GDM1 (cell line): ENCODE data around the gene FAM222A.
"Not testable (repeated sequence)": the region's sequence is repeated elsewhere in the genome, so short reads cannot be mapped to it uniquely, and the experiment has no call there.

ENCODE experiments used
- DNase-seq: peaks from one replicate; lab custom pipeline; 2025; lab: John Stamatoyannopoulos, UW

Gene FAM222A

DNA sequence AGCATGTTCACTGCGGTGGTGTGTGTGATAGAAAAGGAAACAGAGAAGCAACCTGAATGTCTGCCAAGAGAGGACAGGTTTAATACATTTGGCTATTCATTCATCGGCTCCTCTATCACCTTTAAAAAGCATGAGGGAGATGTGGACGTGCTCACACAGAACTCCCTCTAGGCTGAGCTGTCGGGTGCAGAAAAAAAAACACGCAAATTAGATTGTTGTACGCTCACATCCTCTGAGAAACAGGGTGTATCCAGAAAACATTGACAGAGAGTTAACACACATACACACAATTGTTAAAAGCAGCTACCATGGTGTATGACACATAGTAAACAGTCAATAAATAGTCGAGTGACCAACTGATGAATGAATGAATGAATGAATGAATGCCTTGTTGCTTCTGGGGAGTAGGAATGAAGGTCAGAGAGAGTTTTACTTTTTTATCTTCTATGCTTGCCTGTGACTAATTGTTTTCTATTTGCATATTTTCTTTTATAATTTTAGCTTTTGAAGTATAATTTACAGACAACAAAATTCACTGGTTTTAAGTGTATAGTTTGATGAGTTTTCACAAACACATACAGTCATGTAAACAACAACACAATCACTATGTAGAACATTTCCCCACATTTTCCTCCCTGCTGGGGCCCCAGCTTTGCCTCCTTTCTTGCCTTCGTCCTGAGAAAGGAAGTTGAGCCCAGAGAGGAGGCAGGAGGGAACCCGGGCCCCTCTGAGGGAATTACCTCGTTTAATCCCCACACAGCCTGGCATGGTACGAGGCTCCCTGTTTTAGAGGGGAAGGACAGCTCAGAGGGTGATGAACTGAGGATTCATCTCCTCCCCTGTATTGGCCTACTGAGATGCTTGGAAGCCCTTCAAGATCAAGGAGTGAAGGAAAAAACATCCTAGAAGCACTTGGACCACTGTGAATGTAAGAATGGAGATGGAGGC is 19.7 kb upstream of the FAM222A start:
- no peak for DNase-seq

DNA sequence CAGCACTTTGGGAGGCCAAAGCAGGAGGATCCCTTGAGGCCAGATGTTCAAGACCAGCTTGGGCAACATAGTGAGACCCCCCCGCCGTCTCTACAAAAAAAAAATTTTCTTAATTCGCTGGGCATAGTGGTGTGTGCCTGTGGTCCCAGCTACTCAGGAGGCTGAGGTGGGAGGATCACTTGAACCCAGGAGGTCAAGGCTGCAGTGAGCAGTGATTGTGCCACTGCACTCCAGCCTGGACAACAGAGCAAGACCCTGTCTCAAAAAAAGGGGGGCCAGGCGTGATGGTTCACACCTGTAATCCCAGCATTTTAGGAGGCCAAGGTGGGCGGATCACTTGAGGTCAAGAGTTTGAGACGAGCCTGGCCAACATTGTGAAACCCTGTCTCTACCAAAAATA is 19.0 kb upstream of the FAM222A start:
- not testable (repeated sequence) for DNase-seq

DNA sequence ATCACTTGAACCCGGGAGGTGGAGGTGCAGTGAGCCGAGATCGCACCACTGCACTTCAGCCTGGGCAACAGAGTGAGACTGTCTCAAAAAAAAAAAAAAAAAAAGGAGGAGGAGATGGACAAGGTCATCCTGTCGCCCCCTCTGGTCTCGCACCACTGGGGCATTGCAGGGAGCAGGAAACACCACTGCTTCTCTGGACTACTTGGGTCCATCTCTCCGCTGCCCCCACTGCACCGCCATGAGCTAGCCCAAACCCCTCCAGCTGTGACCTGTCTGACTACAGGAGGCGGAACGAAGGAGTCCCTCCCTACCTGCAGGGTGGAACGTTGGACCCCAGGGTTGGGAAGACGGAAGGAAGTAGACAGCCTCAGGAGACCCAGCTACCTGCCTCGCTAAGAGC is 18.2 kb upstream of the FAM222A start:
- DNase-seq = no peak

GRCh38 chr12:109695961-109696461 is 17.6 kb upstream of the FAM222A start:
- DNase-seq = no peak

GRCh38 chr12:109696485-109697269 is 16.9 kb upstream of the FAM222A start:
- no peak for DNase-seq

GRCh38 chr12:109697270-109697553 is 16.4 kb upstream of the FAM222A start:
- no peak for DNase-seq

DNA sequence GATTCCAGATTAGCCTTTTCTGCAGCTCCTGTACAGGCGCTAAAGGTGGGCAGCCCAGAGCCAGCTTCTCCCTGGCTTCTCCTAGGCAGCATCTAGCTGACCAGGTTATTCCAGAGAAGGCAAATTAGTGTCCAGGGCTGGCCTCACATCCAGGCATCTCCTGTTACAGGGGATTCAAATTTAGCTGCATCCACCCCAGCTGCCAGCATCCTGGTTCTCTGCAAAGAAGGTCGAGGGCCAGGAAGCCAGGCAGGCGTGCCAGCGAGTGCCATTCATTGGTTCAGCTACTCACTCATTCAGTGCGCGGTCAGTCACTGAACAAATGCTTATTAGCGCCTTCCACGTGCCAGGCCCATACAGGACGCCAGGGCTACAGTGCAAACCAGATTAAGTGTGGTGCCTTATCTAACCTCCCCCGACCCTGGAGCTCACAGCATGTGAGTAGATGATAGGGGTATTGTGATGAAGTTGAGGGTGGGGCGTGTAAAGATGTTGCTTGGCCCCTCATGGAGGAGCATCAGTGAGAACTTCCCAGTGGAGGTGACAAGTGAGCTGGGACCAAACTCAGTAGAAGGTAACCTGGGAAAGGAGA is 15.7 kb upstream of the FAM222A start:
- no peak for DNase-seq

DNA sequence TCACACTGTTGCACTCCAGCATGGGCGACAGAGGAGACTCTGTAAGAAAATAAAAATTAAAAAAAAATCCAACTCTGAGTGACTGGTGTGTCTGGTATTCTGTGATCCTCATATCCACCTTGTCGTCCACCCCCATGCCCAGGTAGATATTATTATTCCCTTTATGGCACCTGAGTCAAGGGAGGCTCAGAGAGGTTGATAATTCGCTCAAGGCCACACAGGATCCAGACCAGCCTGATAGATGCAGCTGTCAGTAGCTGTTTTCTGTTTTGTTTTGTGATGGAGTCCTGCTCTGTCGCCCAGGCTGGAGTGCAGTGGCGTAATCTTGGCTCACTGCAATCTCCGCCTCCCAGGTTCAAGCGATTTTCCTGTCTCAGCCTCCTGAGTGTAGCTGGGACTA is 14.8 kb upstream of the FAM222A start:
- DNase-seq = no peak

GRCh38 chr12:109701064-109701463 is 12.6 kb upstream of the FAM222A start:
- no peak for DNase-seq

DNA sequence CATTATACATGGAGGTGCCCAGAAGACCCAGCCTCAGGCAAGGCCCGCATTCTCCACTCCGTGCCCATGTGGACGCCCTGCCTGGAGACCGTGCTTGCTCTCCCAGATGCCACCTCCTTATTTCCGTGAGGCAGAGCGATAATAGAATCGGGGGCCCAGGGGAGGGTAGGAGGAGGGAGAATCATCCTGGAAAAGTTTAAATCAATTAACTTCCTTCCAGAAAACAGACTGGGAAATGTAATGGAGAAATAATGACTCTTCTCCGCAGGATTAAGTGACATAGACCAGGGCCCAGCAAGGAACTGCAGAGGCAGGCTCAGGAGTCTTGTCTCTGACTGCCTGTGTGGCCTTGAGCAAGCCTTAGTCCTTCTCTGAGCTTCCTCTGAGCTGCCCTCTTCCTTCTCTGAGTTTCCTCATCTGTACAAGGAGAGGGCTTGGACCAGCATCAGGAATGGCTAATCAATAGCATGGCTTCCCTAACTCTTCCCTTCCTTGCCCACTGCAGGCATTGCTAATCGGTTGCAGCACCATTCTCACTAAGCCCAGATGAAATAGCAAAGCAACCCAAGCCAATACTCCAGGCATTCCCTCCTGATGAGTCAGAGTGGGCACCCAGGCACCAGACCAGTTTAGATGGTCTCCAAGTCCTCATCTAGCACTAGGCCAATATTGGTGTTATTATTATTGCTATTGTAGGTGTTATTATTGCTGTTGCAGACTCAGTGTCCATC is 11.3 kb upstream of the FAM222A start:
- no peak for DNase-seq

DNA sequence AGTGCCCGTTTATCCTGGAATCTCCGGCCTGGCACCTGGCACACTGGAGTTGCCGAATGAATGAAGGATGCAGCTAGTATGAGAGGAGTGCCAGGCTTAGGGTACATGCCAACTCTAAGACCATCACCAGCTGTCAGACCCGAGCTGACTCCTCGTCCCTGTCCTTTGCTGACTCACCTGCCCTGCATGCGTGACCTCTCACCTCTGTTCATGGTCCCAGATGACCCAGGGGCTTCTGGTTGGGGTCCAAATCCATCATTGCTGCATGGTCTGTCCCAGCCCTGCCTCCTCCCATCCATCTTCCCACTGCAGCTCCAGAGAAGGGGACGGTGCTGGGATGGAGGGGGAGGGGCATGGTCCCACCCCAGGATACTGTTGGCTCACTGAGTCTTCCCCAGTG is 9.9 kb upstream of the FAM222A start:
- no peak for DNase-seq

DNA sequence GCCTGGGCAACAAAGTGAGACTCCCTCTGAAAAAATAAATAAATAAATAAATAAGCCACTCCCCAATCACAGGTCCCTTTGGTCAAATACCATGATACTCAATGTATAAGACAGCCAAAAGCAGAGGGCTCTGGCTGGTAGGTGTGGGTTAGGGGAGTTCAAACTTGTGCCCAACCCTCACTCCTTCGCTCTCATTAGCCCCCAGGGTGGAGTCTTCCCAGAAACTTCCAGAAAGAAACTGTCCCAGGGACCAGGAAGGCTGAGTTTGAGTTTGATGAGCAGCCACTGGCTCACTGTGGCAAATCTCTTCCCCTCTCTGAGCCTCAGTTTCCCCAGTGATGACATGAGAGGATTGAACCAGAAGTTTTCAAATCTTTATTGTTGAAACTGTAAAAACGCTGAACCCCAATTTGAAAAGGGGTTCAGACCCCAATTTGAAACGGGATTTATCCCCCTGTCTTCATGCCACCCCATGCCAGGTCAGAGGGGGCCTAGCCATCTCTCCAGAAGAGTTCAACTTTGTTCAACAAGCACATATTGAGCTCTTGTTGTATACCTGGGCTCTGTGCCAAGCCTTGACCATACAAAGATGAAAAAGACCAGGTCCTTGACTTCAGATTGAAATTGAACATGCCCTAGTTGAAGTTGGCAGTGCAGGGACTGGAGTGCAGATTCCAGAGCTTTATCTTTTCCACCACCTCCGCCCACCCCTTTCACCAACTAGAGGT is 9.1 kb upstream of the FAM222A start:
- DNase-seq = no peak

- no peak for DNase-seq
These were observed 8.3 kb upstream of the FAM222A start for GRCh38 chr12:109705291-109705690.

DNA sequence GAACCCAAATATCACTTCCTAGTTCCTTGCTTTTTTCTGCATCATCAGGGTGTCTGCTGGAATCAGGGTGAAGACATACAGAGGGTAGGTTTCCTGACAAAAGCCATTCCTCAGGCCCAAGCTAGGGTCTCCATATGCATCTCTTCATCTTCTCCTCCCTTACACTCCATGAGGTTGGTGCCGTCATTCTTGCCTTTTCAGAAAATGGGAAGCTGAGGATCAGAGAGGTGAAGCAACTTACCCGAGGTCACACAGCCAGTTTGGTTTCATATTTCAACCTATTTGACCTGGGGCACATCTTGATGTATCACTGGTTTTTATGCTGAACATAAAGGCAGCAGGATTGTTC is 7.3 kb upstream of the FAM222A start:
- DNase-seq = no peak

- DNase-seq = no peak
These were observed 6.7 kb upstream of the FAM222A start for GRCh38 chr12:109706747-109707469.

- no peak for DNase-seq
These were observed 6.2 kb upstream of the FAM222A start for GRCh38 chr12:109707470-109707821.

DNA sequence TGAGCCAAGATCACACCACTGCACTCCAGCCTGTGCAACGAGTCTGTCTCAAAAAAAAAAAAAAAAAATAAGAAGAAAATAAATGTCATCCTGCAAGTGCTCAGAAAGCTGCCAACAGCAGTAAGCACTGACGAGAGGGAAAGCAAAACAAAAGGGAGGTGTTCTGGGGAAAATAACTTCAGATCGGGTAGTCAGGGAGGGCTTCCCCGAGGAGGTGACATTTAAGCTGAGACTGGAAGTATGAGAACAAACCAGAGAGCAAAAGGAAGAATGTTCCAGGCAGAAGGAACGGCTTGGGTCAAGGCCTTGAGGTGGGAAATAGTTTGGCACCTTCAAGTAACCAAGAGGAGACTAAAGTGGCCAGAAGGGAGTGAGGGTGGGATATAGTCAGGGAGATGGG is 4.7 kb upstream of the FAM222A start:
- no peak for DNase-seq

DNA sequence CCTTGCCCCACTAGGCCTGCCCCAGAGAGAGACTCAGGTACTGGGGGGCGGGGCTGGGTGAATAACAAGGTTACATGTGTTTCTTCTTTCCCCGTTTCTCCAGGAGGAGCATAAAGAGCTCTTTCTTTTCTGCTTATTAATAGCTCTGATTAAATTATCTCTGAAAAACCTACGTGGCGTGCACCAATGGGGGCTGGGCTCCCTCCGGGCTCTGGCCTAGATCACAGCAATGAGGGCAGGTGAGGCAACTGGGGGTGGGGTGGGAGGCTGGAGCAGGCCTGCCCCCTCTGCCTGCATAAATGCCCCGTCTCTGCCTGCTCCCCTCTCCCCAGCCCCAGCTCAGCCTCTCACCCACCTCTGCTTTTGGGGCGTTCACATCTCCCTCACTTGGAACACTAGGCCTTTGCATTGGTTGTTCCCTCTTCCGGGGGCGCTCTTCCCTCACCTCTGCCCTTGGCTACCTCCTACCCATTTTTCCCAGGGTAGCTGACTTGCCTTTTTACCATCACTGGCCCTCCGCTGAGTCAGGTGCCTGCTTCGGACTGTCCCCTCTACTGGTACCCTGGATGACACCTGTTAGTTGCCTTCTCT is 4.1 kb upstream of the FAM222A start:
- DNase-seq = no peak

DNA sequence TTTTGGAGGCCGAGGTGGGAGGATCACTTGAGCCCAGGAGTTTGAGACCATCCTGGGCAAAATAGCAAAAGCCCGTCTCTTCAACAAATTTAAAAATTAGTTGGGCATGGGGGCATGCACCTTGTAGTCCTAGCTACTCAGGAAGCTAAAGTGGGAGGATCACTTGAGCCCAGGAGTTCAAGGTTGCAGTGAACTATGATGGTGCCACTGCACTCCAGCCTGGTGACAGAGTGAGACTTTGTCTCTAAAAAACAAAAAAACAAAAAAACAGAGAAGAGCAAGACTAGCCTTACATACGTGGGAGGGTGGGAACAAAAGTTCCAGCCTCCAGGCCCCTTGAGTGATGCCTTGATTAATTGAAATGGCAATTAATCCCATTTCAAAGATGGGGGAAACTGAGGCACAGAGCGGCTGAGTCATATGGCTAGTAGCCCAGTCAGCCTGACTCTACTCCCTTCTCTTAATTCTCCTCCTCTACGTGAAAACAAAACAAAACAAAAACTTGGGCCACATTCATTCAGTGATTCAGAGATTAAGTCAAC is 3.3 kb upstream of the FAM222A start:
- DNase-seq = no peak
